HepG2 (cell line): Measurements from ENCODE around the gene MNX1. TPM values are rescaled to one million over a fixed set of nuclear protein-coding genes. Genes with fewer than 3 reads are reported as not detected.

Source experiments
- AGO1 ChIP-seq: fragments of 200-400 bp; formaldehyde crosslinking; IDR thresholded peaks from 2 replicates; pipeline ENCODE4 v1.6.1; 2017; ENCODE audit warnings: mild to moderate bottlenecking, low read depth, low read length, moderate library complexity; ENCODE audit not compliant: poor library complexity, severe bottlenecking
- GABPA ChIP-seq, 2 experiments: IDR thresholded peaks; 2 replicates each; pipeline ENCODE4 v1.6.1; 2011 to 2016; ENCODE audit warnings: low read depth in 2 of 2, low read length in 1 of 2, missing biosample characterization in 1 of 2, missing genetic modification characterization in 1 of 2
- GFI1 ChIP-seq: sonication (generic); formaldehyde crosslinking; IDR thresholded peaks from 2 replicates; pipeline ENCODE4 v1.5.0; 2020; ENCODE audit warnings: missing genetic modification reagents, mild to moderate bottlenecking, borderline replicate concordance
- IKZF1 ChIP-seq: fragments of 450-650 bp; IDR thresholded peaks from 2 replicates; pipeline ENCODE4 v1.7.1; 2016
- RBFOX2 ChIP-seq: fragments of 200-400 bp; formaldehyde crosslinking; IDR thresholded peaks from 2 replicates; pipeline ENCODE4 v1.6.1; 2017; ENCODE audit warnings: low read depth, mild to moderate bottlenecking, low read length
- RNF2 ChIP-seq: fragments of 450-650 bp; conservative IDR thresholded peaks from 2 replicates; pipeline ENCODE4 v1.6.1; 2016; ENCODE audit warnings: low read depth
- ZFYVE20 ChIP-seq: sonication (generic); formaldehyde crosslinking; IDR thresholded peaks from 2 replicates; pipeline ENCODE4 v1.8.0; 2023; ENCODE audit warnings: low read depth, mild to moderate bottlenecking, moderate library complexity, missing genetic modification reagents, borderline replicate concordance
- ZNF260 ChIP-seq: sonication (generic); formaldehyde crosslinking; IDR thresholded peaks from 2 replicates; pipeline ENCODE4 v1.4.0; 2020; ENCODE audit warnings: missing genetic modification reagents, low read depth, mild to moderate bottlenecking, borderline replicate concordance
- ZNF501 ChIP-seq: sonication (generic); formaldehyde crosslinking; IDR thresholded peaks from 2 replicates; pipeline ENCODE4 v1.5.1; 2020; ENCODE audit warnings: mild to moderate bottlenecking, moderate library complexity, missing genetic modification reagents
- ZNF709 ChIP-seq: sonication (generic); formaldehyde crosslinking; IDR thresholded peaks from 2 replicates; pipeline ENCODE4 v1.5.0; 2020; ENCODE audit warnings: mild to moderate bottlenecking, missing genetic modification reagents
- polyA plus RNA-seq, 8 experiments: library from polyadenylated mRNA; depleted of rRNA in 3 of 8; stranded (reverse) in 7 of 8; unstranded in 1 of 8; fragments of >200 nt; fragmentation: Illumina TruSeq in 4 of 8; extraction: Trizol in 4 of 8; gene quantifications; 2 replicates each; pipeline versions ENCODE4 v1.2.1 to v1.2.3, GENCODE V29; 2011 to 2016; ENCODE audit warnings: low read depth in 4 of 8, missing spikeins in 1 of 8, mixed read lengths in 1 of 8; ENCODE audit not compliant: insufficient read depth in 1 of 8
- total RNA-seq, 5 experiments: library from RNA; depleted of rRNA; stranded (reverse); fragments of >200 nt; fragmentation: Illumina TruSeq; extraction: Trizol; gene quantifications; 2 replicates each; pipeline ENCODE4 v1.2.3, GENCODE V29; 2016; ENCODE audit warnings: low read depth in 1 of 5
- TF ChIP-seq, protein P1 (sequence below): sonication (generic); formaldehyde crosslinking; IDR thresholded peaks from 2 replicates; pipeline ENCODE4 v1.4.0; 2020; ENCODE audit warnings: missing genetic modification reagents, borderline replicate concordance
- TF ChIP-seq, protein P2 (sequence below): sonication (generic); formaldehyde crosslinking; IDR thresholded peaks from 2 replicates; pipeline ENCODE4 v1.4.0; 2020; ENCODE audit warnings: missing genetic modification reagents
- TF ChIP-seq, protein P3 (sequence below): sonication (generic); formaldehyde crosslinking; IDR thresholded peaks from 2 replicates; pipeline ENCODE4 v1.5.1; 2020; ENCODE audit warnings: missing genetic modification reagents, mild to moderate bottlenecking, borderline replicate concordance
- TF ChIP-seq, protein P4 (sequence below), 2 experiments: sonication (generic) in 1 of 2; formaldehyde crosslinking in 1 of 2; IDR thresholded peaks; 2 replicates each; pipeline versions ENCODE4 v1.6.1 to v1.9.0; 2014 to 2022; ENCODE audit warnings: antibody characterized with exemption in 1 of 2, borderline replicate concordance in 1 of 2, inconsistent platforms in 1 of 2, low read depth in 1 of 2, missing genetic modification reagents in 1 of 2

The MNX1 gene
- total and polyA plus RNA-seq, 2 of the 13 experiments (the other 11 are each of a cell fraction or from before 2014, with no cell fraction given), result 0.94 to 6.1 TPM

DNA sequence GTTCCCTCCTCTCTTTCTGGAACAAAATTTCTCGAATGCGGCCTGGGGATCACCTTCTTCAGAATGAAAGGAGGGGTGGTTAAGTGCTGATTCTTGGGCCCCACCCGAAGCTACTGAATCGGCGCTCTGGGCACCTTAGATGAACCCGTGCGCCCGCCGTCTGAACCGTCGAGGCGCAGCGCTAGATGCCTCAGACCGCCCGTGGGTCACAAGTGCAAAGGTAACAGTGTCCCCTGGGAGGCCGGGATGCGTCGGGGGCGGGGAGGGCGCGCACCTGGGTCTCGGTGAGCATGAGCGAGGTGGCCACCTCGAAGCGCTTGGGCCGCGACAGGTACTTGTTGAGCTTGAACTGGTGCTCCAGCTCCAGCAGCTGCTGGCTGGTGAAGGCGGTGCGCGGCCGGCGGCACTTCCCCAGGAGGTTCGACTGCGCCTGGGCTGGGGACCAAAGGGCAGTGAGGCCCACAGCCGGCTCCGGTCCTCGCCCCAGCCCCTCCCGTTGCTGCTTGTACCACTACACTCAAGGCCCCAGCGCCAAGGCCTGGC is 4.2 kb downstream of the MNX1 start (continued):
- TF ChIP-seq, protein P1, sequence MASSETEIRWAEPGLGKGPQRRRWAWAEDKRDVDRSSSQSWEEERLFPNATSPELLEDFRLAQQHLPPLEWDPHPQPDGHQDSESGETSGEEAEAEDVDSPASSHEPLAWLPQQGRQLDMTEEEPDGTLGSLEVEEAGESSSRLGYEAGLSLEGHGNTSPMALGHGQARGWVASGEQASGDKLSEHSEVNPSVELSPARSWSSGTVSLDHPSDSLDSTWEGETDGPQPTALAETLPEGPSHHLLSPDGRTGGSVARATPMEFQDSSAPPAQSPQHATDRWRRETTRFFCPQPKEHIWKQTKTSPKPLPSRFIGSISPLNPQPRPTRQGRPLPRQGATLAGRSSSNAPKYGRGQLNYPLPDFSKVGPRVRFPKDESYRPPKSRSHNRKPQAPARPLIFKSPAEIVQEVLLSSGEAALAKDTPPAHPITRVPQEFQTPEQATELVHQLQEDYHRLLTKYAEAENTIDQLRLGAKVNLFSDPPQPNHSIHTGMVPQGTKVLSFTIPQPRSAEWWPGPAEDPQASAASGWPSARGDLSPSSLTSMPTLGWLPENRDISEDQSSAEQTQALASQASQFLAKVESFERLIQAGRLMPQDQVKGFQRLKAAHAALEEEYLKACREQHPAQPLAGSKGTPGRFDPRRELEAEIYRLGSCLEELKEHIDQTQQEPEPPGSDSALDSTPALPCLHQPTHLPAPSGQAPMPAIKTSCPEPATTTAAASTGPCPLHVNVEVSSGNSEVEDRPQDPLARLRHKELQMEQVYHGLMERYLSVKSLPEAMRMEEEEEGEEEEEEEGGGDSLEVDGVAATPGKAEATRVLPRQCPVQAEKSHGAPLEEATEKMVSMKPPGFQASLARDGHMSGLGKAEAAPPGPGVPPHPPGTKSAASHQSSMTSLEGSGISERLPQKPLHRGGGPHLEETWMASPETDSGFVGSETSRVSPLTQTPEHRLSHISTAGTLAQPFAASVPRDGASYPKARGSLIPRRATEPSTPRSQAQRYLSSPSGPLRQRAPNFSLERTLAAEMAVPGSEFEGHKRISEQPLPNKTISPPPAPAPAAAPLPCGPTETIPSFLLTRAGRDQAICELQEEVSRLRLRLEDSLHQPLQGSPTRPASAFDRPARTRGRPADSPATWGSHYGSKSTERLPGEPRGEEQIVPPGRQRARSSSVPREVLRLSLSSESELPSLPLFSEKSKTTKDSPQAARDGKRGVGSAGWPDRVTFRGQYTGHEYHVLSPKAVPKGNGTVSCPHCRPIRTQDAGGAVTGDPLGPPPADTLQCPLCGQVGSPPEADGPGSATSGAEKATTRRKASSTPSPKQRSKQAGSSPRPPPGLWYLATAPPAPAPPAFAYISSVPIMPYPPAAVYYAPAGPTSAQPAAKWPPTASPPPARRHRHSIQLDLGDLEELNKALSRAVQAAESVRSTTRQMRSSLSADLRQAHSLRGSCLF (CRISPR knock-in tag), result no peak
- 0 out of 2 replicates have a peak, but pooled peaks have one; percentile 38 for TF ChIP-seq RBFOX2
- no peak for TF ChIP-seq ZNF260
- TF ChIP-seq ZNF709, result no peak
- no peak for TF ChIP-seq AGO1
- 0 out of 2 replicates have a peak, but pooled peaks have one; percentile 35 for TF ChIP-seq ZNF501 (CRISPR knock-in tag)
- no peak for TF ChIP-seq RNF2
- TF ChIP-seq, protein P2, sequence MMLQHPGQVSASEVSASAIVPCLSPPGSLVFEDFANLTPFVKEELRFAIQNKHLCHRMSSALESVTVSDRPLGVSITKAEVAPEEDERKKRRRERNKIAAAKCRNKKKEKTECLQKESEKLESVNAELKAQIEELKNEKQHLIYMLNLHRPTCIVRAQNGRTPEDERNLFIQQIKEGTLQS (CRISPR knock-in tag), result no peak
- TF ChIP-seq ZFYVE20 (CRISPR knock-in tag), result no peak
- TF ChIP-seq GFI1, result no peak
- TF ChIP-seq IKZF1, result no peak
- TF ChIP-seq, protein P3, sequence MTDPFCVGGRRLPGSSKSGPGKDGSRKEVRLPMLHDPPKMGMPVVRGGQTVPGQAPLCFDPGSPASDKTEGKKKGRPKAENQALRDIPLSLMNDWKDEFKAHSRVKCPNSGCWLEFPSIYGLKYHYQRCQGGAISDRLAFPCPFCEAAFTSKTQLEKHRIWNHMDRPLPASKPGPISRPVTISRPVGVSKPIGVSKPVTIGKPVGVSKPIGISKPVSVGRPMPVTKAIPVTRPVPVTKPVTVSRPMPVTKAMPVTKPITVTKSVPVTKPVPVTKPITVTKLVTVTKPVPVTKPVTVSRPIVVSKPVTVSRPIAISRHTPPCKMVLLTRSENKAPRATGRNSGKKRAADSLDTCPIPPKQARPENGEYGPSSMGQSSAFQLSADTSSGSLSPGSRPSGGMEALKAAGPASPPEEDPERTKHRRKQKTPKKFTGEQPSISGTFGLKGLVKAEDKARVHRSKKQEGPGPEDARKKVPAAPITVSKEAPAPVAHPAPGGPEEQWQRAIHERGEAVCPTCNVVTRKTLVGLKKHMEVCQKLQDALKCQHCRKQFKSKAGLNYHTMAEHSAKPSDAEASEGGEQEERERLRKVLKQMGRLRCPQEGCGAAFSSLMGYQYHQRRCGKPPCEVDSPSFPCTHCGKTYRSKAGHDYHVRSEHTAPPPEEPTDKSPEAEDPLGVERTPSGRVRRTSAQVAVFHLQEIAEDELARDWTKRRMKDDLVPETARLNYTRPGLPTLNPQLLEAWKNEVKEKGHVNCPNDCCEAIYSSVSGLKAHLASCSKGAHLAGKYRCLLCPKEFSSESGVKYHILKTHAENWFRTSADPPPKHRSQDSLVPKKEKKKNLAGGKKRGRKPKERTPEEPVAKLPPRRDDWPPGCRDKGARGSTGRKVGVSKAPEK, result peak; percentile 36; the same call in 1 of the 2 replicates
- no peak for TF ChIP-seq GABPA (IDR thresholded peaks at IDR 0.05; ENCODE audit: low read depth, low read length)
- TF ChIP-seq GABPA (CRISPR knock-in tag; IDR thresholded peaks at IDR 0.05; ENCODE audit: low read depth), result no peak
- TF ChIP-seq, protein P4, sequence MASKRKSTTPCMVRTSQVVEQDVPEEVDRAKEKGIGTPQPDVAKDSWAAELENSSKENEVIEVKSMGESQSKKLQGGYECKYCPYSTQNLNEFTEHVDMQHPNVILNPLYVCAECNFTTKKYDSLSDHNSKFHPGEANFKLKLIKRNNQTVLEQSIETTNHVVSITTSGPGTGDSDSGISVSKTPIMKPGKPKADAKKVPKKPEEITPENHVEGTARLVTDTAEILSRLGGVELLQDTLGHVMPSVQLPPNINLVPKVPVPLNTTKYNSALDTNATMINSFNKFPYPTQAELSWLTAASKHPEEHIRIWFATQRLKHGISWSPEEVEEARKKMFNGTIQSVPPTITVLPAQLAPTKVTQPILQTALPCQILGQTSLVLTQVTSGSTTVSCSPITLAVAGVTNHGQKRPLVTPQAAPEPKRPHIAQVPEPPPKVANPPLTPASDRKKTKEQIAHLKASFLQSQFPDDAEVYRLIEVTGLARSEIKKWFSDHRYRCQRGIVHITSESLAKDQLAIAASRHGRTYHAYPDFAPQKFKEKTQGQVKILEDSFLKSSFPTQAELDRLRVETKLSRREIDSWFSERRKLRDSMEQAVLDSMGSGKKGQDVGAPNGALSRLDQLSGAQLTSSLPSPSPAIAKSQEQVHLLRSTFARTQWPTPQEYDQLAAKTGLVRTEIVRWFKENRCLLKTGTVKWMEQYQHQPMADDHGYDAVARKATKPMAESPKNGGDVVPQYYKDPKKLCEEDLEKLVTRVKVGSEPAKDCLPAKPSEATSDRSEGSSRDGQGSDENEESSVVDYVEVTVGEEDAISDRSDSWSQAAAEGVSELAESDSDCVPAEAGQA (IDR thresholded peaks at IDR 0.05; ENCODE audit: low read depth), result no peak
- TF ChIP-seq, protein P4 (CRISPR knock-in tag; IDR thresholded peaks at IDR 0.05; ENCODE audit: borderline replicate concordance), result no peak
